Measurements from ENCODE around the gene SMAD7.

DNA sequence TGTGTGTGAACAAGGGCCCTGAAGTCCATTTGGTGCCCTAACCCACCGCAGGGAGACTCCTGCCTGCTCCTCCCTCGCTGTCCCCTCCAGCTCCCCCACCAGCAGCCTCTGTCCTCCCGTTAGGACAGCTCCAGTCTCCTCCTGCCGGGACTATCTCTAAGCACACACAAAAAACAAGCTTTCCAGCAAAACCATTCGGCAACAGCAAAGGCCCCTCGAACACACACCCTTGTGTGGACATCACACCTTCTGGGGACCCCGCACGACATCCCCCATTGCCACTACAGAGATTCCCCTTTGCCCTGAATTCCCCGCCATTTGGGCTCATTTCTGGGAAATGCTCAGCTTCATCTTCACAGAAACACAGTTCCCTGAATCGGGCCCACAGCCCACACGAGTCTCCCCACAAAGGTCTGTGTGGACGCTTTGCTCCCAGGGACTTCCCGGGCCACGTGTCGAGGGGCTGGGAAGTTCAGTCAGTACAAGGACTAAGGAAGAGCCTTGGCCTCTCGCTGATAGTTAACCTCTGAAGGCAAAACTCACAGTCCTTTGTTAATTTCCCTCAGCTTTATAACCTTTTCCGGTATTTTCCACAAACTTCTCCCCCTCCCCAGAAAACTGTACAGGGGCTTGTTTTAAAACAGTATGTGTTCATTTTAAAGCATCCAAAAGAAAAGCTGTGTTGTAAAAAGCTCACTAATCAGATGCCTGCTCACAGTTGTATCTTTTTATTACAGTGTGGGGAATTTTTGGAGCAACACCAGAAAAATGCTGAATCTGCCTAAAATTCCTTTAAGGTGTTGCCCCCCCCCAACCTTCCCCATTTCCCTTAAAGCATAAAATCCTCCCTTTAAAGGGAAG lies 25.9 kb downstream of the SMAD7 start:
- TF ChIP-seq CTCF (IDR thresholded peaks at IDR 0.05 in 4 of 5, conservative IDR thresholded peaks at IDR 0.05 in 1 of 5) (no peak), POLR2A (IDR thresholded peaks at IDR 0.05) (no peak)

Data from gastrocnemius medialis (tissue), 4 donors.